ENCODE results near the gene SAMD13. TPM values are rescaled to one million over a fixed set of nuclear protein-coding genes. Genes with fewer than 3 reads are reported as not detected.

SAMD13 gene
- total and polyA plus RNA-seq, 2 donors (not counting 3 experiments of a cell fraction or from before 2014, with no cell fraction given) = 1.2 to 4.8 TPM

DNA sequence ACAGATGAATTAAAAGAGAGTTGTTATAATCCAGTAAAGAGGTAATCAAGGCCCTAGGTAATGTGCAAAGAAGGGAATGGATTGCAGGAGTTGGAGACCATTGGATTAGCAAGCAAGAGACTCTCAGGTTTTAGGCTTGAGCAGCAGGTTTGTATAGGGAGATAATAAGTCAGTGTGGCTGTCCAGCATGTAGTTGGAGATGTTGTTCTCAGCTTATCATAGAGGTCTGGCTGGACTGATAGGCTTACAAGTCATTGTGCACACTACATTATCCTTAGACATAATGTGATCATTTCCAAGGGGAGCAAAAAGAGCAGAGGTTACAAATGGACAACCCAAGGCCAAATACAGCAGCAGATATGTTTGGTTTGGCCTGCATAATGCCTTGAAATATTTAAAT is 45.9 kb upstream of the SAMD13 start:
- intact Hi-C loops (cut with micrococcal nuclease) = no loop called here
- dilution Hi-C loops (cut with MboI; ENCODE audit: extremely low pct_ligation_motif_present, low sequenced_read_pairs) = no loop called here
- Histone ChIP-seq H3K36me3 (ENCODE audit: control insufficient read depth in 2 of 2, extremely low read depth in 1 of 2, insufficient read depth in 2 of 2, low read length in 2 of 2) (no peaks in the 10 kb centered on the region), H2AFZ (ENCODE audit: low read depth, low read length) (no peak overlapping the region), H3K9ac (replicated peaks; ENCODE audit: extremely low read depth, insufficient read depth, low read length) (no peak overlapping the region), H3K79me2 (ENCODE audit: control insufficient read depth, insufficient read depth, low read length) (no peaks in the 10 kb centered on the region), H3K9me3 (replicated peaks; ENCODE audit: control insufficient read depth, insufficient read depth, low read length) (no peaks in the 10 kb centered on the region), H3K4me2 (ENCODE audit: insufficient read depth, low read length) (no peak overlapping the region), H3K9me1 (replicated peaks; ENCODE audit: control insufficient read depth, extremely low read depth, insufficient read depth, low read length) (no peaks in the 10 kb centered on the region), H3K27me3 (ENCODE audit: control insufficient read depth in 2 of 2, insufficient read depth in 2 of 2, low read length in 2 of 2) (no peaks in the 10 kb centered on the region), H3K27ac (ENCODE audit: insufficient read depth, low read depth, low read length) (no peak overlapping the region), H4K20me1 (replicated peaks; ENCODE audit: control insufficient read depth, extremely low read depth, insufficient read depth, low read length) (no peaks in the 10 kb centered on the region), H3K4me3 (replicated peaks in 1 of 3; ENCODE audit: insufficient read depth in 1 of 3, low read depth in 1 of 3, low read length in 3 of 3) (no peak overlapping the region), H3K4me1 (ENCODE audit: control insufficient read depth, extremely low read depth, insufficient read depth, low read length) (peaks cover 12% of the 10 kb centered on the region)
- BruUV-seq (replicated peaks) = no TSS peak
- no peak for FAIRE-seq
- ChIA-PET POLR2A (no interaction called here), CTCF (no interaction called here)
- TF ChIP-seq EZH2 (IDR thresholded peaks at IDR 0.05; ENCODE audit: borderline replicate concordance, low read depth, low read length, severe bottlenecking) (no peak), GATA2 (IDR thresholded peaks at IDR 0.05; ENCODE audit: insufficient read depth, insufficient read length, low read depth, low read length) (no peak)
- DNase-seq (ENCODE audit: low read depth, low spot score) = no peak

DNA sequence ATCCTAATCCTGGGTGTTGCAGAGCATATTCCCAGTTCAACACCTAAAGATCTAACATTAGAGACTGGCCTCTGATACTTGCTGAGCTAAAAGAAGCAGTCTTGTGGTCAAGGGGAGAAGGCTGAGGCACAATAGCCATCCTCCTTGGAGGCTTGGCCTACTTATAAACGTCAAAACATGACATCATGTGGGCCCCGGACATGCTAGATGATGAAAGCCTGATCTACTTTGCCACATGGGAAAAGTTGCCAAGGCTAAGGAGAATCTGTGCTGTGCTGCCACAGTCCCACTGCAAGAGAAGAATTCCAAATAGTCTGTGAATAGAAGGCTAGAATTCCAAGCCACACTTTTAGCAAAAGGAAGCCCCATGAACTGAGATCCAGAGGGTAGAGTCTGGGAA is 43.9 kb upstream of the SAMD13 start:
- Histone ChIP-seq H2AFZ (ENCODE audit: low read depth, low read length) (no peak overlapping the region), H3K36me3 (ENCODE audit: control insufficient read depth in 2 of 2, extremely low read depth in 1 of 2, insufficient read depth in 2 of 2, low read length in 2 of 2) (no peaks in the 10 kb centered on the region), H3K4me3 (replicated peaks in 1 of 3; ENCODE audit: insufficient read depth in 1 of 3, low read depth in 1 of 3, low read length in 3 of 3) (no peak overlapping the region), H3K9me3 (replicated peaks; ENCODE audit: control insufficient read depth, insufficient read depth, low read length) (no peaks in the 10 kb centered on the region), H3K27me3 (ENCODE audit: control insufficient read depth in 2 of 2, insufficient read depth in 2 of 2, low read length in 2 of 2) (no peaks in the 10 kb centered on the region), H3K4me1 (ENCODE audit: control insufficient read depth, extremely low read depth, insufficient read depth, low read length) (peaks cover 9% of the 10 kb centered on the region), H3K27ac (ENCODE audit: insufficient read depth, low read depth, low read length) (no peak overlapping the region), H3K9me1 (replicated peaks; ENCODE audit: control insufficient read depth, extremely low read depth, insufficient read depth, low read length) (no peaks in the 10 kb centered on the region), H3K79me2 (ENCODE audit: control insufficient read depth, insufficient read depth, low read length) (no peaks in the 10 kb centered on the region), H3K9ac (replicated peaks; ENCODE audit: extremely low read depth, insufficient read depth, low read length) (no peak overlapping the region), H3K4me2 (ENCODE audit: insufficient read depth, low read length) (no peak overlapping the region), H4K20me1 (replicated peaks; ENCODE audit: control insufficient read depth, extremely low read depth, insufficient read depth, low read length) (no peaks in the 10 kb centered on the region)
- TF ChIP-seq MAX (IDR thresholded peaks at IDR 0.05; ENCODE audit: insufficient read depth, insufficient read length) = no peak
- no peak for TF ChIP-seq EZH2 (IDR thresholded peaks at IDR 0.05; ENCODE audit: borderline replicate concordance, low read depth, low read length, severe bottlenecking)
- TF ChIP-seq, protein P1, sequence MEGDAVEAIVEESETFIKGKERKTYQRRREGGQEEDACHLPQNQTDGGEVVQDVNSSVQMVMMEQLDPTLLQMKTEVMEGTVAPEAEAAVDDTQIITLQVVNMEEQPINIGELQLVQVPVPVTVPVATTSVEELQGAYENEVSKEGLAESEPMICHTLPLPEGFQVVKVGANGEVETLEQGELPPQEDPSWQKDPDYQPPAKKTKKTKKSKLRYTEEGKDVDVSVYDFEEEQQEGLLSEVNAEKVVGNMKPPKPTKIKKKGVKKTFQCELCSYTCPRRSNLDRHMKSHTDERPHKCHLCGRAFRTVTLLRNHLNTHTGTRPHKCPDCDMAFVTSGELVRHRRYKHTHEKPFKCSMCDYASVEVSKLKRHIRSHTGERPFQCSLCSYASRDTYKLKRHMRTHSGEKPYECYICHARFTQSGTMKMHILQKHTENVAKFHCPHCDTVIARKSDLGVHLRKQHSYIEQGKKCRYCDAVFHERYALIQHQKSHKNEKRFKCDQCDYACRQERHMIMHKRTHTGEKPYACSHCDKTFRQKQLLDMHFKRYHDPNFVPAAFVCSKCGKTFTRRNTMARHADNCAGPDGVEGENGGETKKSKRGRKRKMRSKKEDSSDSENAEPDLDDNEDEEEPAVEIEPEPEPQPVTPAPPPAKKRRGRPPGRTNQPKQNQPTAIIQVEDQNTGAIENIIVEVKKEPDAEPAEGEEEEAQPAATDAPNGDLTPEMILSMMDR (IDR thresholded peaks at IDR 0.05; ENCODE audit: extremely low read depth in 1 of 2, insufficient read depth in 1 of 2, low read depth in 1 of 2, low read length in 2 of 2) = no peak
- no peak for TF ChIP-seq JUN (IDR thresholded peaks at IDR 0.05; ENCODE audit: borderline replicate concordance, insufficient read depth, insufficient read length, low read depth)
- TF ChIP-seq MYC (IDR thresholded peaks at IDR 0.05; ENCODE audit: low read depth, low read length) = no peak
- TF ChIP-seq GATA2 (IDR thresholded peaks at IDR 0.05; ENCODE audit: insufficient read depth, insufficient read length, low read depth, low read length) = no peak
- TF ChIP-seq POLR2A (IDR thresholded peaks at IDR 0.05; ENCODE audit: low read depth, low read length) = no peak
- TF ChIP-seq FOS (IDR thresholded peaks at IDR 0.05; ENCODE audit: borderline replicate concordance, insufficient read depth, low read length) = no peak
- TF ChIP-seq POLR2AphosphoS5 (IDR thresholded peaks at IDR 0.05; ENCODE audit: insufficient read depth, low read depth, low read length) = no peak
- dilution Hi-C loops (cut with MboI; ENCODE audit: extremely low pct_ligation_motif_present, low sequenced_read_pairs) = no loop called here
- no peak for DNase-seq (ENCODE audit: low read depth, low spot score)
- no TSS peak for BruUV-seq (replicated peaks)
- intact Hi-C loops (cut with micrococcal nuclease) = no loop called here
- FAIRE-seq = no peak
- POLR2A ChIA-PET = no interaction called here
- CTCF ChIA-PET = interaction anchor here (1.7 kb wide), 1 partner anchor 12 kb away, joined by 5 read pairs; no protein-coding TSS in a partner anchor

Data from endothelial cell of umbilical vein (primary cell).